ENCODE data around the gene FGG. TPM values are rescaled to one million over a fixed set of nuclear protein-coding genes. Genes with fewer than 3 reads are reported as not detected.

The FGG gene
- total and polyA plus RNA-seq, 2 of the 8 experiments (the other 6 are each of a cell fraction or from before 2014, with no cell fraction given): not detected

GRCh38 chr4:154564311-154564710 is 48.1 kb downstream of the FGG start (continued):
- TF ChIP-seq TAF7 (optimal IDR thresholded peaks at IDR 0.05; ENCODE audit: borderline replicate concordance, low read depth, low read length) (no peak), ZNF274 (IDR thresholded peaks at IDR 0.05; ENCODE audit: borderline replicate concordance, extremely low read depth, low read length) (no peak)

All from H1 (cell line).